ENCODE data around the gene ZNF710.

The ZNF710 gene

GRCh38 chr15:90082140-90082715 lies 81.1 kb downstream of the ZNF710 start:
- no peak overlapping the region for H3K9ac ChIP-seq (ENCODE audit: low read depth, low read length, poor library complexity)
- H2BK12ac ChIP-seq (ENCODE audit: low read length): no peak overlapping the region
- no CpG with 5 or more reads among the region's 9 CpGs for WGBS, 2 donors (ENCODE audit: extremely low coverage in 2 of 2, insufficient read length in 2 of 2, insufficient replicate concordance in 1 of 2)
- H3K36me3 ChIP-seq (replicated peaks in 1 of 2; ENCODE audit: control insufficient read depth in 2 of 2, insufficient read depth in 2 of 2, low read length in 2 of 2): peaks cover 52 to 92% of the 10 kb centered on the region in 2 donors
- no peak overlapping the region for H3K4me2 ChIP-seq (ENCODE audit: insufficient read depth, low read length, poor library complexity, severe bottlenecking)
- H3K4me3 ChIP-seq (ENCODE audit: low read length in 2 of 2): no peak overlapping the region
- no peak overlapping the region for H3K14ac ChIP-seq (ENCODE audit: low read length)
- H2BK15ac ChIP-seq (ENCODE audit: low read length): no peak overlapping the region
- H2AK5ac ChIP-seq (ENCODE audit: low read depth, low read length): no peak overlapping the region
- no peak overlapping the region for H2BK120ac ChIP-seq (ENCODE audit: low read depth, low read length)
- H3K18ac ChIP-seq (ENCODE audit: low read length): no peak overlapping the region
- H3K27ac ChIP-seq (replicated peaks; ENCODE audit: low read length): no peak overlapping the region
- H3K23ac ChIP-seq (ENCODE audit: low read depth, low read length, poor library complexity): no peak overlapping the region
- H4K91ac ChIP-seq (ENCODE audit: low read depth, low read length, poor library complexity): no peak overlapping the region
- H3K4me1 ChIP-seq (ENCODE audit: control insufficient read depth in 2 of 2, insufficient read depth in 1 of 2, low read depth in 1 of 2, low read length in 2 of 2): peaks cover 0 to 2% of the 10 kb centered on the region in 2 donors
- no peak overlapping the region for H2AFZ ChIP-seq (ENCODE audit: low read length)
- no peak overlapping the region for H4K8ac ChIP-seq (ENCODE audit: low read depth, low read length)
- no peaks in the 10 kb centered on the region for H3K79me1 ChIP-seq (ENCODE audit: low read depth, low read length)
- no peak overlapping the region for H3K4ac ChIP-seq (ENCODE audit: low read length)
- no peaks in the 10 kb centered on the region for H3K27me3 ChIP-seq (ENCODE audit: control insufficient read depth in 3 of 3, insufficient read depth in 3 of 3, low read depth in 1 of 3, low read length in 3 of 3)
- no peak for DNase-seq (ENCODE audit: low spot score)
- H3K9me3 ChIP-seq (replicated peaks in 1 of 2; ENCODE audit: control insufficient read depth in 2 of 2, insufficient read depth in 1 of 2, low read depth in 1 of 2, low read length in 2 of 2): no peaks in the 10 kb centered on the region
- no peak overlapping the region for H2BK5ac ChIP-seq (ENCODE audit: low read length)

- Histone ChIP-seq H3K27me3 (ENCODE audit: control insufficient read depth in 3 of 3, insufficient read depth in 3 of 3, low read depth in 1 of 3, low read length in 3 of 3) (no peaks in the 10 kb centered on the region), H4K8ac (ENCODE audit: low read depth, low read length) (no peak overlapping the region)
- no CpG with 5 or more reads among the region's 5 CpGs for WGBS, 2 donors (ENCODE audit: extremely low coverage in 2 of 2, insufficient read length in 2 of 2, insufficient replicate concordance in 1 of 2)
These were observed 82.3 kb downstream of the ZNF710 start for GRCh38 chr15:90083419-90083818.

GRCh38 chr15:90083954-90084607 lies 83.0 kb downstream of the ZNF710 start:
- peaks cover 0 to 2% of the 10 kb centered on the region in 2 donors for H3K4me1 ChIP-seq (ENCODE audit: control insufficient read depth in 2 of 2, insufficient read depth in 1 of 2, low read depth in 1 of 2, low read length in 2 of 2)
- no peak overlapping the region for H3K4me2 ChIP-seq (ENCODE audit: insufficient read depth, low read length, poor library complexity, severe bottlenecking)
- no peak overlapping the region for H4K91ac ChIP-seq (ENCODE audit: low read depth, low read length, poor library complexity)
- no peaks in the 10 kb centered on the region for H3K9me3 ChIP-seq (replicated peaks in 1 of 2; ENCODE audit: control insufficient read depth in 2 of 2, insufficient read depth in 1 of 2, low read depth in 1 of 2, low read length in 2 of 2)
- H3K14ac ChIP-seq (ENCODE audit: low read length): no peak overlapping the region
- DNase-seq (ENCODE audit: low spot score): no peak
- no peak overlapping the region for H2AK5ac ChIP-seq (ENCODE audit: low read depth, low read length)
- H2BK12ac ChIP-seq (ENCODE audit: low read length): no peak overlapping the region
- H3K9ac ChIP-seq (ENCODE audit: low read depth, low read length, poor library complexity): no peak overlapping the region
- WGBS, 2 donors (ENCODE audit: extremely low coverage in 2 of 2, insufficient read length in 2 of 2, insufficient replicate concordance in 1 of 2): no CpG with 5 or more reads among the region's 14 CpGs
- no peak overlapping the region for H2AFZ ChIP-seq (ENCODE audit: low read length)
- H3K27me3 ChIP-seq (ENCODE audit: control insufficient read depth in 3 of 3, insufficient read depth in 3 of 3, low read depth in 1 of 3, low read length in 3 of 3): no peaks in the 10 kb centered on the region
- H2BK5ac ChIP-seq (ENCODE audit: low read length): no peak overlapping the region
- no peak overlapping the region for H2BK15ac ChIP-seq (ENCODE audit: low read length)
- H3K4me3 ChIP-seq (ENCODE audit: low read length in 2 of 2): peak overlapping the region in 1 of 2 donors; percentile 24
- peaks cover 51 to 92% of the 10 kb centered on the region in 2 donors for H3K36me3 ChIP-seq (replicated peaks in 1 of 2; ENCODE audit: control insufficient read depth in 2 of 2, insufficient read depth in 2 of 2, low read length in 2 of 2)
- H3K79me1 ChIP-seq (ENCODE audit: low read depth, low read length): no peaks in the 10 kb centered on the region
- no peak overlapping the region for H3K4ac ChIP-seq (ENCODE audit: low read length)
- H4K8ac ChIP-seq (ENCODE audit: low read depth, low read length): no peak overlapping the region
- H3K27ac ChIP-seq (replicated peaks; ENCODE audit: low read length): no peak overlapping the region
- no peak overlapping the region for H2BK120ac ChIP-seq (ENCODE audit: low read depth, low read length)
- H3K18ac ChIP-seq (ENCODE audit: low read length): peak overlapping the region; percentile 69
- H3K23ac ChIP-seq (ENCODE audit: low read depth, low read length, poor library complexity): no peak overlapping the region

More at GRCh38 chr15:90083419-90083818, 82.3 kb downstream of the ZNF710 start:
- no peak overlapping the region for H2AFZ ChIP-seq (ENCODE audit: low read length)
- peaks cover 55 to 94% of the 10 kb centered on the region in 2 donors for H3K36me3 ChIP-seq (replicated peaks in 1 of 2; ENCODE audit: control insufficient read depth in 2 of 2, insufficient read depth in 2 of 2, low read length in 2 of 2)
- no peak for DNase-seq (ENCODE audit: low spot score)
- no peak overlapping the region for H3K18ac ChIP-seq (ENCODE audit: low read length)
- H3K27ac ChIP-seq (replicated peaks; ENCODE audit: low read length): no peak overlapping the region
- no peak overlapping the region for H3K4me3 ChIP-seq (ENCODE audit: low read length in 2 of 2)
- H3K4me2 ChIP-seq (ENCODE audit: insufficient read depth, low read length, poor library complexity, severe bottlenecking): no peak overlapping the region
- no peak overlapping the region for H2AK5ac ChIP-seq (ENCODE audit: low read depth, low read length)
- no peak overlapping the region for H3K9ac ChIP-seq (ENCODE audit: low read depth, low read length, poor library complexity)
- no peak overlapping the region for H2BK15ac ChIP-seq (ENCODE audit: low read length)
- H2BK5ac ChIP-seq (ENCODE audit: low read length): no peak overlapping the region
- no peaks in the 10 kb centered on the region for H3K79me1 ChIP-seq (ENCODE audit: low read depth, low read length)
- H3K4ac ChIP-seq (ENCODE audit: low read length): no peak overlapping the region
- no peak overlapping the region for H4K91ac ChIP-seq (ENCODE audit: low read depth, low read length, poor library complexity)
- no peaks in the 10 kb centered on the region for H3K9me3 ChIP-seq (replicated peaks in 1 of 2; ENCODE audit: control insufficient read depth in 2 of 2, insufficient read depth in 1 of 2, low read depth in 1 of 2, low read length in 2 of 2)
- no peak overlapping the region for H2BK120ac ChIP-seq (ENCODE audit: low read depth, low read length)
- H3K4me1 ChIP-seq (ENCODE audit: control insufficient read depth in 2 of 2, insufficient read depth in 1 of 2, low read depth in 1 of 2, low read length in 2 of 2): peaks cover 0 to 2% of the 10 kb centered on the region in 2 donors
- no peak overlapping the region for H3K23ac ChIP-seq (ENCODE audit: low read depth, low read length, poor library complexity)
- no peak overlapping the region for H3K14ac ChIP-seq (ENCODE audit: low read length)
- no peak overlapping the region for H2BK12ac ChIP-seq (ENCODE audit: low read length)

GRCh38 chr15:90084876-90085423 lies 83.8 kb downstream of the ZNF710 start:
- H2BK5ac ChIP-seq (ENCODE audit: low read length): no peak overlapping the region
- no CpG with 5 or more reads among the region's 18 CpGs for WGBS, 2 donors (ENCODE audit: extremely low coverage in 2 of 2, insufficient read length in 2 of 2, insufficient replicate concordance in 1 of 2)
- H3K9ac ChIP-seq (ENCODE audit: low read depth, low read length, poor library complexity): no peak overlapping the region
- no peak overlapping the region for H3K27ac ChIP-seq (replicated peaks; ENCODE audit: low read length)
- no peak for DNase-seq (ENCODE audit: low spot score)
- no peaks in the 10 kb centered on the region for H3K27me3 ChIP-seq (ENCODE audit: control insufficient read depth in 3 of 3, insufficient read depth in 3 of 3, low read depth in 1 of 3, low read length in 3 of 3)
- H3K79me1 ChIP-seq (ENCODE audit: low read depth, low read length): peaks cover 4% of the 10 kb centered on the region
- H3K9me3 ChIP-seq (replicated peaks in 1 of 2; ENCODE audit: control insufficient read depth in 2 of 2, insufficient read depth in 1 of 2, low read depth in 1 of 2, low read length in 2 of 2): no peaks in the 10 kb centered on the region
- H3K4me2 ChIP-seq (ENCODE audit: insufficient read depth, low read length, poor library complexity, severe bottlenecking): no peak overlapping the region
- no peak overlapping the region for H3K4me3 ChIP-seq (ENCODE audit: low read length in 2 of 2)
- no peak overlapping the region for H3K18ac ChIP-seq (ENCODE audit: low read length)
- peaks cover 0 to 2% of the 10 kb centered on the region in 2 donors for H3K4me1 ChIP-seq (ENCODE audit: control insufficient read depth in 2 of 2, insufficient read depth in 1 of 2, low read depth in 1 of 2, low read length in 2 of 2)
- no peak overlapping the region for H2BK120ac ChIP-seq (ENCODE audit: low read depth, low read length)
- H2BK12ac ChIP-seq (ENCODE audit: low read length): no peak overlapping the region
- no peak overlapping the region for H4K91ac ChIP-seq (ENCODE audit: low read depth, low read length, poor library complexity)
- H2AK5ac ChIP-seq (ENCODE audit: low read depth, low read length): no peak overlapping the region
- no peak overlapping the region for H2BK15ac ChIP-seq (ENCODE audit: low read length)
- no peak overlapping the region for H3K14ac ChIP-seq (ENCODE audit: low read length)
- no peak overlapping the region for H4K8ac ChIP-seq (ENCODE audit: low read depth, low read length)
- peak overlapping the region; percentile 27 for H3K23ac ChIP-seq (ENCODE audit: low read depth, low read length, poor library complexity)
- no peak overlapping the region for H3K4ac ChIP-seq (ENCODE audit: low read length)
- H2AFZ ChIP-seq (ENCODE audit: low read length): no peak overlapping the region
- peaks cover 55 to 92% of the 10 kb centered on the region in 2 donors for H3K36me3 ChIP-seq (replicated peaks in 1 of 2; ENCODE audit: control insufficient read depth in 2 of 2, insufficient read depth in 2 of 2, low read length in 2 of 2)

Measured in neuronal stem cell (in vitro differentiated cells).